ENCODE data around the gene SERPINB8. TPM values are rescaled to one million over a fixed set of nuclear protein-coding genes. Genes with fewer than 3 reads are reported as not detected.

SERPINB8 gene
- total and polyA plus RNA-seq, 4 experiments from 2014 or later: 13.8 to 16.3 (median 15.3) TPM

DNA sequence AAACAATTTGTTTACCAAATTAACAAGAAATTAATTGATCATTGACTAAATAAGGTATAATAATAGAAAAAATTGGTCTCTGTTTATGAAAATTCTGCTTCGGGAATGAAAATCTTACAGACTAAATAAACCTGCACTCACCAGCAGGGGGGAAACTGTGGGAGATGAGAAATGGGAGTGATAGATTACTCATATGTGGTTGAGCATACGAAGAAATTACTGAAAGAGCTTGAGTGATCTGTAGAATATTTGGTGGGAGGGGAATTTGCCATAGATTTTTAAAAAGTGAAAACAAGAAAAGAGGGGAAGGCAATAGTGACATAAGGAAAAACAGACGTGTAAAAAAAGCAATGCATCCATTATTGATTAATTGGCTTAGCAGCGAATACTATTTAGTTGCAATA lies 18.6 kb upstream of the SERPINB8 start:
- H3K9me3 ChIP-seq (ENCODE audit: control insufficient read depth in 1 of 2, low read length in 2 of 2): no peaks in the 10 kb centered on the region
- H3K4me3 ChIP-seq (ENCODE audit: low read length in 2 of 2): no peak overlapping the region
- DNase-seq: no peak
- no peak overlapping the region for H3K27ac ChIP-seq (ENCODE audit: low read depth, low read length)
- peak overlapping the region in 1 of 8 donors; percentile 43 for H3K4me3 Mint-ChIP-seq
- peaks cover 8 to 27% (median 20%) of the 10 kb centered on the region in 4 donors for H3K4me1 Mint-ChIP-seq
- H3K27ac Mint-ChIP-seq: no peak overlapping the region
- no peaks in the 10 kb centered on the region for H3K27me3 ChIP-seq (ENCODE audit: insufficient read depth, low read length)
- peaks cover 13% of the 10 kb centered on the region for H3K4me1 ChIP-seq (ENCODE audit: insufficient read depth, low read length)
- peaks cover 1 to 6% of the 10 kb centered on the region in 2 donors for H3K27me3 Mint-ChIP-seq
- POLR2A ChIA-PET (ENCODE audit: partially characterized antibody): no interaction called here
- CTCF ChIA-PET (ENCODE audit: partially characterized antibody): interaction anchor here (0.7 to 1.5 kb wide), 2 partner anchors 13 to 15 kb away, joined by 4 to 5 read pairs; no protein-coding TSS in a partner anchor
- H3K9me3 Mint-ChIP-seq: no peaks in the 10 kb centered on the region
- H3K36me3 ChIP-seq (ENCODE audit: insufficient read depth, low read length): no peaks in the 10 kb centered on the region
- H3K36me3 Mint-ChIP-seq: no peaks in the 10 kb centered on the region
- intact Hi-C loops (cut with micrococcal nuclease): no loop called here

DNA sequence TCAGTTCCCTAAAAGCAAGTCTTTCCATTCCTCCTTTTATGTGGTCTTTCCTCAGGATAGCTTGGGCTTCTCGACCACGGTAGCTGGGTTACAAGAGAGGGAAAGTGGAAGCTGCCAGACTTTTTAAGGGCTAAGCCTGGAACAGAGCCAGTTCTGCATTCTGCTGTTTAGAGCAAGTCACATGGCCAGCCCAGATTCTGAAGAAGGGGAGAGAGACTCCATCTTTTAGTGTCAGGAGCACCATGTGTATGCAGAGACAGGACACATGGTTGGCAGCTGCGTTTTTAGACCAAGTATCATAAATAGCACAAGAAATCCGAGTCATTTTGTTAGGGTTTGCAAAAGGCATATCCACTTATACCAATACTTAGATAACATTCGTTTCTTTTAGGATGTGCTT lies 16.1 kb upstream of the SERPINB8 start:
- H3K9me3 Mint-ChIP-seq: no peaks in the 10 kb centered on the region

DNA sequence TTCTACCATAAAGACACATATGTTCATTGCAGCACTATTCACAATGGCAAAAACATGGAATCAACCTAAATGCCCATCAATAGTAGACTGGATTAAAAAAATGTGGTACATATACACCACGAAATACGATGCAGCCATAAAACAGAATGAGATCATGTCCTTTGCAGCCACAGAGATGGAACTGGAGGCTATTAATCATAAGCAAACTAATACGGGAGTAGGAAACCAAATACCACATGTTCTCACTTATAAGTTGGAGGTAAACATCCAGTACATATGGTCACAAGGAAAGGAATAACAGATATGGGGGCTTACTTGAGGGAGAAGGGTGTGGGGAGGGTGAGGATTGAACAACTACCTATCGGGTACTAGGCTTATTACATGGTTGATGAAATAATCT lies 13.1 kb upstream of the SERPINB8 start:
- no peaks in the 10 kb centered on the region for H3K9me3 Mint-ChIP-seq
- no peaks in the 10 kb centered on the region for H3K9me3 ChIP-seq (ENCODE audit: control insufficient read depth in 1 of 2, low read length in 2 of 2)
- ChIA-PET POLR2A (ENCODE audit: partially characterized antibody) (no interaction called here), CTCF (ENCODE audit: partially characterized antibody) (no interaction called here)
- H3K4me1 Mint-ChIP-seq: no peaks in the 10 kb centered on the region
- no peak overlapping the region for H3K27ac Mint-ChIP-seq
- no peaks in the 10 kb centered on the region for H3K27me3 ChIP-seq (ENCODE audit: insufficient read depth, low read length)
- no peaks in the 10 kb centered on the region for H3K36me3 ChIP-seq (ENCODE audit: insufficient read depth, low read length)
- peaks cover 6 to 8% of the 10 kb centered on the region in 2 donors for H3K27me3 Mint-ChIP-seq
- no peak overlapping the region for H3K4me3 ChIP-seq (ENCODE audit: low read length in 2 of 2)
- intact Hi-C loops (cut with micrococcal nuclease): no loop called here
- H3K36me3 Mint-ChIP-seq: no peaks in the 10 kb centered on the region
- DNase-seq: no peak
- H3K4me1 ChIP-seq (ENCODE audit: insufficient read depth, low read length): no peaks in the 10 kb centered on the region
- H3K27ac ChIP-seq (ENCODE audit: low read depth, low read length): no peak overlapping the region
- no peak overlapping the region for H3K4me3 Mint-ChIP-seq

More for the DNA sequence above, 16.1 kb upstream of the SERPINB8 start:
- no peaks in the 10 kb centered on the region for H3K36me3 Mint-ChIP-seq
- no peak overlapping the region for H3K27ac ChIP-seq (ENCODE audit: low read depth, low read length)
- H3K27me3 ChIP-seq (ENCODE audit: insufficient read depth, low read length): no peaks in the 10 kb centered on the region
- CTCF ChIA-PET (ENCODE audit: partially characterized antibody): interaction anchor here (2.1 to 4.0 kb wide), 2 partner anchors 10 to 21 kb away, joined by 5 to 20 read pairs; no protein-coding TSS in a partner anchor
- H3K4me1 ChIP-seq (ENCODE audit: insufficient read depth, low read length): peaks cover 11% of the 10 kb centered on the region
- no peak overlapping the region for H3K27ac Mint-ChIP-seq
- no peaks in the 10 kb centered on the region for H3K9me3 ChIP-seq (ENCODE audit: control insufficient read depth in 1 of 2, low read length in 2 of 2)
- POLR2A ChIA-PET (ENCODE audit: partially characterized antibody): no interaction called here
- H3K27me3 Mint-ChIP-seq: peaks cover 6 to 8% of the 10 kb centered on the region in 2 donors
- H3K36me3 ChIP-seq (ENCODE audit: insufficient read depth, low read length): no peaks in the 10 kb centered on the region
- H3K4me3 ChIP-seq (ENCODE audit: low read length in 2 of 2): no peak overlapping the region
- H3K4me3 Mint-ChIP-seq: no peak overlapping the region
- no peak for DNase-seq
- intact Hi-C loops (cut with micrococcal nuclease): no loop called here
- peaks cover 8 to 17% (median 14%) of the 10 kb centered on the region in 4 donors for H3K4me1 Mint-ChIP-seq

GRCh38 chr18:63960891-63961290 lies 9.0 kb upstream of the SERPINB8 start:
- peaks cover 5 to 9% of the 10 kb centered on the region in 2 donors for H3K27me3 Mint-ChIP-seq
- no peaks in the 10 kb centered on the region for H3K9me3 ChIP-seq (ENCODE audit: control insufficient read depth in 1 of 2, low read length in 2 of 2)

DNA sequence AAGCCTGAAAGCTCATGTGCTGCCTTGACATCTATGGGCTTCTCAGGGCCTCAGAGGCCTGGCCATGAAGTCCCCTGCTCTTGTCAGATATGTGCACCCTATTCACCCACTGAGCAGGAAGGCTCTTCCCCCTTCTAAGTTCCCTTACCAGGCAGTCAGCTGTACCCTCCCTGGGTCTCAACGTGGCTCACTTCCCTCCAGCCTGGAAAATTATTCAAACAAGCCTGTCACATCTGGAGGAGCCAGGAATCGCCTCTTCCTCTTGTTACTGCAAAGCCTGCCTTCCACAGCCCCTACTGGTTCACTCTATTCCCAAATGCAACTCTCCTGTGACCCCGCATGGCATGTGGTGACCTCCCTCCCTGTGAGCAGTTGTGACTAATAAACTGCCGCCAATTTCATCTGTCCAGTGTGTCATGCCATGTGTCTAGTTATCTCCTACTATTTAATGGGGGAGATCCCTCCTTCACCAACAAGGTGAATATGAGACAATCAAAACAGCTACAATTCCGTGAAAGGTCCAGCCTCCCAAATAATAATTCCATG lies 8.4 kb upstream of the SERPINB8 start:
- no peak overlapping the region for H3K27ac ChIP-seq (ENCODE audit: low read depth, low read length)
- intact Hi-C loops (cut with micrococcal nuclease): no loop called here
- Mint-ChIP-seq H3K36me3 (no peaks in the 10 kb centered on the region), H3K27ac (peak overlapping the region in 1 of 7 donors; percentile 49), H3K4me3 (no peak overlapping the region), H3K4me1 (no peaks in the 10 kb centered on the region), H3K27me3 (peaks cover 5 to 9% of the 10 kb centered on the region in 2 donors), H3K9me3 (no peaks in the 10 kb centered on the region)
- DNase-seq: no peak
- ChIA-PET CTCF (ENCODE audit: partially characterized antibody) (interaction anchor here (0.7 to 9.0 kb wide), 5 partner anchors 13 to 443 kb away, joined by 3 to 118 read pairs (median 10); partner anchors contain the start of gene HMSD), POLR2A (ENCODE audit: partially characterized antibody) (no interaction called here)
- no peaks in the 10 kb centered on the region for H3K9me3 ChIP-seq (ENCODE audit: control insufficient read depth in 1 of 2, low read length in 2 of 2)
- H3K4me3 ChIP-seq (ENCODE audit: low read length in 2 of 2): no peak overlapping the region
- no peaks in the 10 kb centered on the region for H3K27me3 ChIP-seq (ENCODE audit: insufficient read depth, low read length)
- no peaks in the 10 kb centered on the region for H3K4me1 ChIP-seq (ENCODE audit: insufficient read depth, low read length)
- H3K36me3 ChIP-seq (ENCODE audit: insufficient read depth, low read length): no peaks in the 10 kb centered on the region

More at GRCh38 chr18:63960891-63961290, 9.0 kb upstream of the SERPINB8 start:
- H3K27ac ChIP-seq (ENCODE audit: low read depth, low read length): no peak overlapping the region
- no peaks in the 10 kb centered on the region for H3K4me1 ChIP-seq (ENCODE audit: insufficient read depth, low read length)
- Mint-ChIP-seq H3K4me1 (no peaks in the 10 kb centered on the region), H3K4me3 (no peak overlapping the region), H3K27ac (no peak overlapping the region), H3K9me3 (no peaks in the 10 kb centered on the region), H3K36me3 (no peaks in the 10 kb centered on the region)
- intact Hi-C loops (cut with micrococcal nuclease): no loop called here
- no peak overlapping the region for H3K4me3 ChIP-seq (ENCODE audit: low read length in 2 of 2)
- ChIA-PET POLR2A (ENCODE audit: partially characterized antibody) (no interaction called here), CTCF (ENCODE audit: partially characterized antibody) (interaction anchor here (3.2 to 9.0 kb wide), 3 partner anchors 15 to 35 kb away, joined by 14 to 118 read pairs (median 56); no protein-coding TSS in a partner anchor)
- no peak for DNase-seq
- no peaks in the 10 kb centered on the region for H3K27me3 ChIP-seq (ENCODE audit: insufficient read depth, low read length)
- H3K36me3 ChIP-seq (ENCODE audit: insufficient read depth, low read length): no peaks in the 10 kb centered on the region

- ChIA-PET CTCF (ENCODE audit: partially characterized antibody) (interaction anchor here (0.7 to 9.0 kb wide), 8 partner anchors 13 to 444 kb away, joined by 3 to 118 read pairs (median 8); partner anchors contain the start of gene HMSD), POLR2A (ENCODE audit: partially characterized antibody) (no interaction called here)
- H3K27ac ChIP-seq (ENCODE audit: low read depth, low read length): no peak overlapping the region
- no peak overlapping the region for H3K4me3 ChIP-seq (ENCODE audit: low read length in 2 of 2)
- no peak for DNase-seq
- no peaks in the 10 kb centered on the region for H3K9me3 ChIP-seq (ENCODE audit: control insufficient read depth in 1 of 2, low read length in 2 of 2)
- H3K27me3 ChIP-seq (ENCODE audit: insufficient read depth, low read length): no peaks in the 10 kb centered on the region
- Mint-ChIP-seq H3K4me3 (no peak overlapping the region), H3K27me3 (peaks cover 0 to 6% of the 10 kb centered on the region in 2 donors), H3K36me3 (no peaks in the 10 kb centered on the region), H3K4me1 (no peaks in the 10 kb centered on the region), H3K9me3 (no peaks in the 10 kb centered on the region), H3K27ac (no peak overlapping the region)
- H3K36me3 ChIP-seq (ENCODE audit: insufficient read depth, low read length): no peaks in the 10 kb centered on the region
- no peaks in the 10 kb centered on the region for H3K4me1 ChIP-seq (ENCODE audit: insufficient read depth, low read length)
- intact Hi-C loops (cut with micrococcal nuclease): no loop called here
Measured at GRCh38 chr18:63962137-63962536, 7.7 kb upstream of the SERPINB8 start.

GRCh38 chr18:63963615-63964256 lies 6.1 kb upstream of the SERPINB8 start:
- ChIA-PET POLR2A (ENCODE audit: partially characterized antibody) (no interaction called here), CTCF (ENCODE audit: partially characterized antibody) (interaction anchor here (0.8 to 9.0 kb wide), 18 partner anchors 10 to 447 kb away, joined by 3 to 118 read pairs (median 5); no protein-coding TSS in a partner anchor)
- H3K27ac ChIP-seq (ENCODE audit: low read depth, low read length): no peak overlapping the region
- Mint-ChIP-seq H3K4me3 (no peak overlapping the region), H3K36me3 (no peaks in the 10 kb centered on the region), H3K9me3 (no peaks in the 10 kb centered on the region), H3K4me1 (peaks cover 0 to 2% (median 0%) of the 10 kb centered on the region in 4 donors), H3K27ac (peak overlapping the region in 2 of 7 donors; percentile 2 to 25), H3K27me3 (peaks cover 0 to 6% of the 10 kb centered on the region in 2 donors)
- no peaks in the 10 kb centered on the region for H3K9me3 ChIP-seq (ENCODE audit: control insufficient read depth in 1 of 2, low read length in 2 of 2)
- H3K27me3 ChIP-seq (ENCODE audit: insufficient read depth, low read length): no peaks in the 10 kb centered on the region
- no peaks in the 10 kb centered on the region for H3K4me1 ChIP-seq (ENCODE audit: insufficient read depth, low read length)
- intact Hi-C loops (cut with micrococcal nuclease): loop anchor here (1.0 kb wide), 3 partner anchors 12 to 32 kb away; no protein-coding TSS in a partner anchor
- H3K4me3 ChIP-seq (ENCODE audit: low read length in 2 of 2): no peak overlapping the region
- H3K36me3 ChIP-seq (ENCODE audit: insufficient read depth, low read length): no peaks in the 10 kb centered on the region
- peak; percentile 57 to 71 (median 61) for DNase-seq

Data from CD4-positive, alpha-beta memory T cell (primary cell).